Sciatic nerve (tissue), 2 donors: ENCODE data around the gene CDH20. TPM values are rescaled to one million over a fixed set of nuclear protein-coding genes. Genes with fewer than 3 reads are reported as not detected.
A peak's percentile ranks its signal among the peaks of the same experiment; 100 is the strongest.

Experiments used
- ATAC-seq: fragments of 200-7000 bp; cut with Tn5 transposase; one replicate; pipeline ENCODE4 v1.9.1; 2020; ENCODE audit warnings: mild to moderate bottlenecking, moderate library complexity
- DNase-seq: peaks from one replicate; pipeline ENCODE4 v3.0.0-alpha.2; 2020; ENCODE audit warnings: low spot score
- intact Hi-C: fragments of 100-400 bp; cut with DNase I; formaldehyde crosslinking; loops from one replicate; pipeline ENCODE4 v1.14.2; 2022
- total RNA-seq: library from RNA; stranded (reverse); fragmentation: NEBNext Ultra II Directional; extraction: Animal tissue kit (Norgen Biotek cat#: 25700); gene quantifications from one replicate; pipeline ENCODE4 v1.2.1, GENCODE V29; 2021
- donor health status: DM: no; HTN: no; CAD: no.
- donor health status: DM: no; HTN: no; CAD: no.

Gene CDH20
- total RNA-seq, 1 donor from 2014 or later = 2.4 TPM

DNA sequence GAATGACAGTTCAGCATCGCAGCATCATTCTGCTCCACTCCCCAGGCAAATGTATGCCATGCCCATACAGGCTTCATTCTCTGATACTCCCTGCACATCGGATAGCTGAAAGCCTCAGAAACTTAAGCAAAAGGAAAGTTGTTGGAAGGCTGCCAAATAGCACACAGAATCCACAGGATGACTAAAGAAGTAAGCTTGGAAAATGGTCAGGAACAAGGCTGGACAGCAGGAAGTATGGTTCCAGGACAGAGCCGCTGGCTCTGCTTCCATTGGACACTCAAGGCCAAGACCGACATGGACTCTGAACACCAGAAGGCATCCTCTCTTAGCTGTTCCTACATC is 256.5 kb downstream of the CDH20 start:
- intact Hi-C loops = no loop called here
- DNase-seq (no peak), ATAC-seq (no peak)

- no peak for ATAC-seq
- intact Hi-C loops = no loop called here
- no peak for DNase-seq
These were observed 258.0 kb downstream of the CDH20 start for GRCh38 chr18:61591253-61591652.

DNA sequence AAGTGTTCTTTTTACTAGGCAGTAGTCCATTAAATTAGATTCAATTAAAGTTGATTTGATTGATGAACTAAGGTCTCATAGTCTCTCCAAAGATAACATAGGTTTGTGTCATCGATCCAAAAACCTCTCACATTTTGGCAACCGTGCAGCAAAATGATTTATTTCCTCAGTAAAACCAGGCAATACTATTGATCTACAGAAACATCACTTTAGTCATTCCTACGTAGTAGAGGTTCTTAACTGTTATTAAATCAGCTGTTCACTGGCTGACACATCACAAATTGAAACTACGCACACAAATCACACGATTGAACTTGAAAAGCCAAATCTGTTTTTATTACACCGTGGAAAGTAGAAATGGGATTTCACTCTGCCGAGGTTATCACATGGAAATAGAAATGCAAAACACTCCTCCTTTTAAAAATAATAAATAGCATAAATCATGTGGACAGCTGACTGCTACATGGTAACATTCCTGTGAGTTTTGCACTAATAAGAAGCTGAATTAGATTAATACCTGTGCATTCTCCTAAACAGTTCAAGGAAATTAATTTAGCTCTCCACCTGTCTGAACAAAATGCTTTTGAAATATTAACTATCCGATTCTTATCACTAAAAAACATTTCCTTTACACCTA is 262.5 kb downstream of the CDH20 start:
- DNase-seq = no peak
- intact Hi-C loops = no loop called here
- ATAC-seq = peak; percentile 65

DNA sequence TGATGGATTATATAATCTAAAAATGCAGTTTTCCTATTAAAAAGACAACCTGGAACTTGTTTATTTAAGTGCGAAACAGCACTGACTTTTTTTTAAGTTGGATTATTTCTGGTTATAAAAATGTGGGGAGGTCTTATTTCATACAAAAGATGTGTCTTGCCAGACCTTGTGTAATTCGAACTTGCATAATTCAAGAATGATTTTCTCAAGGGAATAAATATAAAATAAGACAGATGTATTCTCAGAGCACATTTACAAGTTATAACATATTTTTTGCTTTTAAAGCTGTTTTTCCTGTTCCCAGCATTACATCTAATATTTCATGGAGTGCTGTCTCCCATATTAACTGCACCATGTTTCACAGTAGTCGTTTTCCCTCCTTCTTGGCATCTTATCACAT is 263.1 kb downstream of the CDH20 start:
- ATAC-seq = no peak
- intact Hi-C loops = no loop called here

GRCh38 chr18:61597316-61597715 is 264.1 kb downstream of the CDH20 start:
- peak; percentile 14 for ATAC-seq
- no peak for DNase-seq
- intact Hi-C loops = no loop called here

More for the DNA sequence above, 263.1 kb downstream of the CDH20 start:
- no peak for DNase-seq

DNA sequence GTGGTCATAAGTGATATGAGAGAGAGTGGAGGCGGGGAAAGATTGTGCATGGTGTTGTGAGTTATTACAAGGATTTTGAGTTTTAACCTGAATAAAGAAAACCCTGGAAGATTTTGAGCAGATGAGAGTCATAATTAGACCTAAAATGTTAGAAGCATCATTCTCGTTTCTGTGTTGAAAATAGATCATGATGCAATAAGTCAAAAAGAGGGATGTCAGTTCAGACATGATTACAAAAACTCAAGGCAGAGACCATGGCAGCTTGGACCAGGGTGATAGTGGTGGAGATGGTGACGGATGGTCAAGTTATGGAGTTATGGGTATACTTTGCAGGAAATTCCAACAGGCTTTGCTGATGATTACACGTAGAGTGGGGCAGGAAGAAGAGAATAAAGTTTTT is 267.2 kb downstream of the CDH20 start:
- intact Hi-C loops = no loop called here
- no peak for DNase-seq
- ATAC-seq = no peak

- intact Hi-C loops = no loop called here
- no peak for DNase-seq
- ATAC-seq = no peak
These were observed 269.6 kb downstream of the CDH20 start for GRCh38 chr18:61602836-61603235.
